Stimulated activated CD8-positive, alpha-beta memory T cell treated with anti-CD3 and anti-CD28 coated beads, Interleukin-7, amount 100 ng/mL, for 4 hours (primary cell): ENCODE results near the gene RALGPS1.

ENCODE experiments used
- DNase-seq, 2 donors: peaks; one replicate each; pipeline ENCODE4 v3.0.0-alpha.2; 2020; ENCODE audit warnings: low read depth in 2 of 2

The RALGPS1 gene

DNA sequence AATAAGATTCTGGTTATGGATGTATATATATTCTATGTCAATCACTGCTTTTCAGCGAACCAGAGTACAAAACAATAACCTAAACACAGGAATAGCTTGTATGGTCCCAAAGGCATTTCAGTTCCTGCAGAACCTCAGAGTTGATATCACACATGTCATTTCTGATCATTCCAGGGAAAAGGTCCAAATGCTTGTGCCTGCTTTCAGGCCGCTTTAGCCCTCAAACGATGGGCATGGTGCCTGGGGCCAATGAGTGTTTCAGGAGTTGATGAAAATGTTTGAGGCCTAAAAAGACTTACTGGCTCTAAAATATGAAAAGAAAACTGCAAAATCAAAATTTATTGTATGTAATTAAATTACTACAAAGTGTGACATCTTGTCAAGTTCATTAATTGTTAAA is 185.1 kb downstream of the RALGPS1 start:
- no peak for DNase-seq

DNA sequence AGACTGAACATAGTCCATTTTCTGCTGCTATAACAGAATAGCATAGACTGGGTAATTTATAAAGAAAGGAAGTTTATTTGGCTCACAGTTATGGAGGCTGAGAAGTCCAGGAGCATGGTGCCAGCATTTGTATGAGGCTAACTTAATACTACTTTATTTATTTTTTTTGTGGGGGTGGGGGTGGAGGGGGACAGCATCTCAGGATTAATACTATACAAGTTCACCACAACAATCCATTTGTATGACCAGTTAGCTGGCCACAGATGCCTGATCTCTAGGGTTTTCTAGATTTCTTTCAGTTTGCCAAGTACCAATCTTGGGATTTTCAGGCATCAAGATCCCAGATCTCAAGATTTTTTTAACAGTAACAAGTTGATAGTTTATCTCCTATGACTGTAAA is 187.6 kb downstream of the RALGPS1 start:
- no peak for DNase-seq

DNA sequence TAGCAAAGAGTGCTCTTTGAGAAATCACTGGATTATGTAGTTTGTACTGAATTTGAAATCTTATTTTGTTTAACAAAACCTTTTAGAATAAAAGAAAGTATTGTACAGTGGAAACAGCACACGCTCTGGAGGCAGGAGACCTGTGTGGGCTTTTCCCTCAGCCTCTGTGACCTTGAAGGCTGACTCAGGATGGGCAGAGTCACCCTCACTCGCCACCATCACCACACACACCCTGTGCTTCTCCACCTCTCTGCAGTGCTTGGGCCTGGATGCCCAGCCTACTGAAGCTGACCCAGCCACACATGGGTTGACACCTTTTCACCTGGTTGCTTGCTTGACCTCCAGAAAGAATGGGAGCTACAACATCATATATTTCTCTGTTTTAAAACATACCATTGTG is 188.2 kb downstream of the RALGPS1 start:
- DNase-seq = no peak

DNA sequence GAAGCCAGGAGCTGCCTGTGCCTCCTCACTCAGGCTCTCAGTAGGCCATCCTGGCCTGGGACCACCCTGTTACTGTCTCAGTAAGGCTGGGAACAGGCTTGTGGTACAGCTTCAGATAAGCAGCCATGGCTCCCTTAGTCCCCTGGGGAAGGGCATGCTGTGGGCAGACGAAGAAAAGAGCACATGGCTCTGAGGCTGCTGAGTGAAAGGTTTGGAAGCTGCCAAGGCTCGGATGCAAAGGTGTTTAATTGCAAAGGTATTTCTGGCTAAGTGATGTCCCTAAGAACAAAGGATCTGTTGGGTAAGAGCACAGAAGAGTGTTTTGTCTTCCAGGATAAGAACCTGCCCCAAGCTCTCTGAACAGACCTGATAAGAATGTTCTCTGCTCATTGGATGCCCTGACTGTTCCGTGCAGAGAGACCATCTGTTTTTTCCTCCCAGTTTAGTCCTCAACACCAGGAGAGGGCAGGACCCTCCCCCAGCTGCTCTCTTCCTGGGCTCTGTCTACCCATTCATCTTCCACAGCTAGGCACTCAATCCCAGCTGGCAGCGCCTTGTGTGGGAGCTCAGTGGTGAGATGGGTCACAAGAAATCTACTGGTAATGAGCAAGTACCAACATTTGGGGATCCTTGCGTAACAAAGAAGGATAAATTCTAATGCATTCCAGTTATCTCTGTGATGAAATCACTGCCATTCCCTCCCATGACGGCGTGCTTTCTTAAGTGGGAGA is 190.2 kb downstream of the RALGPS1 start:
- DNase-seq = no peak

DNA sequence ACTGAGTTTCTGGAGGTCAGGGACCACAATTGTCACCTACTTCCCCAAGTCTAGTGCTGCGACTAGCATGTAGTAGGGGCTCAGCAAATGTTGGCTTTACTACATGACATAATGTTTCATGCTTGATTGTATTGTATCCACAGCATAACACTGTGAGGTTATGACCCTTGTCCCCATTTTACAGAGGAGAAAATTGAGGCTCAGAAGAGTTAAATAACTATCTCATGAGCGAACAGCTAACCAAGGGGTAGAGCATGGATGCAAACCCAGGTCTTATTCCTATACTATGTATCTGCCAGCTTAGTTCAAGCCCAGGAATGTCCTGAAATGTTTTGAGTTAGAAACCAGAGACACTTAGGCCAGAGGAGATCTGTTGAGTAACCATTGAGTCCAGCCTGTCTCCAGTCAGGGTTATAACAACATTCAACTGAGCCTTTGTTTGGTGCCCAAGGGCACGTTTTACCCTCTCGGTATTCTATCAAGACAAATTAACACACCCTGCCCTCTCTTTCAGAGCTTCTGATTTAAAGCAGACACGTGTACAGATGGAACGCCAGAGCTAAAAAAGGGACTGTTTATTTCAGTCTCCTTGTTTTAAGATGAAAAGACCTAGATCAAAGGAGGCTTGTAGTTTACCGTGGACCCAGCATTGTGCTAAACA is 191.4 kb downstream of the RALGPS1 start:
- no peak for DNase-seq

DNA sequence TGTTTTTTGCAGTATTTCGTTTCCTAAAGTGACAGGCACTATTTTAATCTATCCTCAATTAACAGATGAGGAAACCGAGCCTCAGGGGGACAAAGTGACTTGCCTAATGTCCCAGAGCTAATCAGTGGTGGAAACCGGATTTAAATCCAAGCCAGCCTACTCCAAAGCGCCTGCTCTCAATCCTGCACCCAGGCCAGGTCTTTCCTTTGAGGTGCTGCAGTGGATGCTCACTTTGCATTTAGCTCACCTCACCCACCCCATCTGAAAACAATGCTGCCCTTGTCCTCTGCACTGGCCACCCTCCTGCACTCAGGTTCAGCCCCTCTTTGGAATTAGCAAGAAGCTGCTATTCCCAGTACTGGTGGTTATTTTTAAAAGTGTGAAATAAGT is 191.9 kb downstream of the RALGPS1 start:
- DNase-seq = no peak

DNA sequence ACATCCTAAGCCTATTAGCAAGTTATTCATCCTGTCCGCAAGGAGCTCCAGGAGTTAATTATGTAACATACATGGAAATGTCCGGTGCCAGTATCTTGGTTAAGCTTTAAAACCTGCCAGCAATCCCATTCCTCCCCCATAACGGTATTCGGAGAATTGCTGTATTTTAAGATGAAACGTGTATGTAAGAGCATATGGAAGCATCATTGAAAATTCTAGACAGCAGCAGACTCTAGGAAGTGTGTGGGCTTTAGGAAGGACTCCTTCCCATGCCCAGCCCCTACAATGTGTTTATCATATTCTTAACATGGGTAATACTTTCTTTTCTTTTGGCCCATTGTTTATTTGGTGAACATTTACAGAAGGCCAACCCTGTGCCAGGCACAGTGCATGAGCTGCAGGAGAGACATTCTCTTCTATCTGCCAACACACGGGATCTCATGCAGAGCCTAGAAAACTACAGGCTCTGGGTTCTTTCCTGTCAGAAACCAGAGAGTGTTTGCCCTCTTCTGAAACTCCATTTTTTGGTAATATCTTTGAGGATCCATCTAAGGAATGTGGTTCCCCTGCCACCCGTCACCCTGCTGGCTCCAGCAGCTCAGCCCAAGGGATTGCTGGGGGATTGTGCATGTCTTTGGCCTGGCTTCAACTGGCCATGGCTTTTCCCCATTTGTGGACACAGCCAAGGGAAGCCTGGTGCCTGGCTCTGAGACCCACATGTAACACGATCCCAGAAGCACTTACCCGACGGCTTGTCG is 192.8 kb downstream of the RALGPS1 start:
- no peak for DNase-seq

DNA sequence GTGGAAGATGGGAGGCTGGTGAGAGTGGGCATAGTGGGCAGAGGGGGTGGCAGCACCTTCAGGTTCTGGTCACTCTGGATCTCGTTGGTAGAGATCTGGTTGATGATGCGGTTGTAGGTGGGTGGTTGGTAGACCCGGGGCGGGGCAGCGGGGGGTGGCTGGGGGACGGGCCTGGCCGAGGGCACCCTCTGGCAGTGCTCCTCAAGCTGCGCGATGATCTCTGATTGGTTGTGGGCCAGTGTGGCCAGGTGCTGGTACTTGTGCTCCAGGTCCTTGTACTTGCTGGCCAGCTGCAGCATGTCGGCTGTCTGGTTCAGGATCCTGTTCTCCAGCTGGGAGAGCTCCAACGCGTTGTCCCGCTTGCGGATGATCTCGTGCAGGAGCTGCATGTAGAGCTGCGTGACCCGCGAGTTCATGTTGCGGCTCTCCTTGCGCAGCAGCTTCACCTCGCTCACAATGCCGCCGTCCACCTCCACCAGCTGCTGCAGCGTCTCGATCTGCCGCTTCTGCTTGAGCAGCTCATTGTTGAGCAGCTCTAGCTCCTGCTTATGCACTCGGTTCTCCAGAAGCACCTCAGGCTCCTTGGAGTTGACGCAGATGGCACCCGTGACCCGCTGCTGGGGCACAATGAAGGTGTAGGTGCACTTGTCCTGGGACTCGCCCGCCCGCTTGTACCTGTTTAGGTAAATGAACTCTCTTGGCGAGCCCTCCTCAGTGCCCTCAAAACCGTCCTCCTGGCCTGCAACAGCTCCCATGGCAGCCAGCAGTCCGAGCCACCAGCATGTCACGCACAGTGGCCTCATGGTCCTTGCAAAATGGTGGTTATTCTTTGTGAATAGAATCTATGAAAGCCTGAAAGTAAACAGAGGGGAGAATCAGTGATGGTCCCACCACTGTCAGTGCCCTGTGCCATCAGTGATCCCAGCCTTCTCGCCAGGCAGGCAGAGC is 193.6 kb downstream of the RALGPS1 start:
- no peak for DNase-seq

DNA sequence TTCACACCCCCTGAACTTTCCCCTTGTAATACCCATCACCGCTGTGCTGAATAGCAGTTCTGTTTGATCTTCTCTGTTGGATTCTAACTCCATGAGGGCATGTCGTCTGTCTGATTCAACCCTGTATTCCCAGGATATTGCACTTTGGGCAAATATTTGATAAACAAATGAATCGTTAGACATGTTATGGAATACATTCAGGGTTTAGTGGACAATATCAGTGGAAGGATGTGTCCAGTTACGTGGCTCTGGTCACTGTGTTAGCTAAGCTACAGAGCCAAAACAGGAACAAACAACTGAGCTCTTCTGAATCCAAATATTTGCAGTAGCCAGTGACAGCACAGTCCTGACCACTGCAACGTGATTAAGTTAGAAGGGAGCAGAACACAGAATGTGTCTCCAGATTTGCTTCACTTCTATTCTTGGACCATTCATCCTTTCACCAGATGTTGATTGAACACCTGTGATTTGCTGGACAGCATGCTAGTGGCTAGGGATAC is 194.7 kb downstream of the RALGPS1 start:
- no peak for DNase-seq

DNA sequence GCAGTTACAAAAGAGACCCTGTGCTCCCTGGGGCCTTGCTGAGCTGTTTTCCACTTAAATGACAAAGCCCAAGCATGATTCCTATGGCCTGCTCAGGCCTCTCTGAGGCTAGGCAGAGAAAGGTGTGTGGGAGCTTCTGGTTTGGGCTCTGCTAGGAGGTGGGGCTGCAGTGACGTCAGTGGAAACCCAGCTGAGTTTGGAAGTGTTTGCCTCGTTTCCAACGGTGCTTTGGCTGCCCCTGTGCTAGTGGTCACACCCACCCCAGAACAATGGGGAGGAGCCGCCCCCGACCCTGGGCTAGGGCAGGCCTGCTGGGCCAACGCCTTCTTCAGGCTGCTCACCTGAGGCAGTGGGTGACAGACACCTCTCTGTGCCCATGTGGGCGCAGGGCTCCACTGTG is 197.5 kb downstream of the RALGPS1 start:
- DNase-seq = no peak

DNA sequence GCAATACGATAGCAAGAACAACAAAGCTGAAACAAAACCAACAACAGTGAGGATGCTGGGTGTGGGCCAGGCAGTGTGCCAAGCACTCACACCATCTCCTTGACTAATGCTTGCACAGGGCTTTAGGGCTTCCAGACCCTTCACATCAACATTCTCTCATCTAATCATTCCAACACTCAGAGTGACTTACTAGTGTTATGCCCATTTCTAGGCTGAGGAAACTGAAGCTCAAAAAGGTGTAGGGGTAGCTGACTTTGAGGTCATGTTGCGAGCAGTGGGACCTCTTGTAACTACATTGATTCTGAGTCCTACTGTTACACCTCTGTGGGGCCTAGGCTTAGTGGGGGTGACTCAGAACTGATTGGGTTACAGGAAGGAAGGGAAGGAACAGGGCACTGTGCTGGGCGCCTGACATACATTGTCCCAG is 198.2 kb downstream of the RALGPS1 start:
- no peak for DNase-seq

DNA sequence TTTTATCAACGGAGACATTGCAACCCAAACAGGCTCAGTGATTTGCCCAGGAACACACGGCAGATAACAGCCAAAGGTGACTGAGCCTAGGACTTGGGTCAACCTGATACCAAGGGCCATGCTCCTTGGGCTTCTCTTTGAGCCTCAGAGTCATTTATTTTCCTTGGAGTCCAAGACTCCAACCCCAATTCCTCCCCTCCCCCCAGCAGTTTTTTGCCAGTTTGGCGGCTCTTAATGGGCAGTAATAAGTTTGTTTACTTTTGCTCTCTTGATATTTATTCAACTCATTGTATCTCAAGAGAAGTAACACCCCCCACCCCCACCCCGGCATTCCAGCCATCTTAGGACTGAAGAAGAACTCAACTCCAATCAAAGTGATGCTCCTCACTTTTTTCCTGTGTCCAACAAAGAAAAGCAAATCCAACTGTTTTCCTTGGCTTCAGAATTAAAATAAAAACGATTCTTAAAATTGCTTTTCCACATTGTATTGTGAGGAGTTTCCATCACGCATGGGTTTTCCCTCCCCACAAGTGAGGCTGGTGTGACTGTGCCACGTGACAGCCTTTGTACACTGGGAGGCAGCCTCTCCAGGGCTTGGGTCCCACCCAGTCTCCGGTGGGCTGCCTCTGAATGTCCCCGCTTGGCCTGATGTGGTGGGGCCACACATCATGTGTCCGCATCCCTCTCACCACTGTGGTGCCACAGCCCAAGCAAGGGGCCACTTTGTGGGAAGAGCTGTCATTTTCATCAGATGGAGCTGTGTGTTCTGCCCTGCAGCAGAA is 198.8 kb downstream of the RALGPS1 start:
- DNase-seq = no peak

DNA sequence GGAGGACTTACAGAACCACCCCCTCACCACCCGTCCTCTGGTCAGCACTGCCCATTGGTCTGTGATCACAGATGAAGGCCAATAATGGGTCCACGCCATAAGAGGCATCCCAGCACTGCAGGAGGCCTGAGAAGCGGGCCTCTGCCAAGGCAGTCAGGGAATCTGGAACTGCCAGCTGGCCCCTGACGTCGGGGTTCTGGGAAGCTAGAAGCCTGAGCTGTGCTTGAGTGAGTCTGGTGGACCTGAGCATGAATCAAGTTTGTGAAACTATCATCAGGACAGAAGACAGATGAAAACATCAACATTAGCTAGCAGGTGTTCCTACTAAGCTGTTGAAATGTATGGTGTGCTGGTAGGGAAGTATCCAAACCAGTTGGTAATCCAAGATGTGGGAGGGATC is 200.0 kb downstream of the RALGPS1 start:
- no peak for DNase-seq

DNA sequence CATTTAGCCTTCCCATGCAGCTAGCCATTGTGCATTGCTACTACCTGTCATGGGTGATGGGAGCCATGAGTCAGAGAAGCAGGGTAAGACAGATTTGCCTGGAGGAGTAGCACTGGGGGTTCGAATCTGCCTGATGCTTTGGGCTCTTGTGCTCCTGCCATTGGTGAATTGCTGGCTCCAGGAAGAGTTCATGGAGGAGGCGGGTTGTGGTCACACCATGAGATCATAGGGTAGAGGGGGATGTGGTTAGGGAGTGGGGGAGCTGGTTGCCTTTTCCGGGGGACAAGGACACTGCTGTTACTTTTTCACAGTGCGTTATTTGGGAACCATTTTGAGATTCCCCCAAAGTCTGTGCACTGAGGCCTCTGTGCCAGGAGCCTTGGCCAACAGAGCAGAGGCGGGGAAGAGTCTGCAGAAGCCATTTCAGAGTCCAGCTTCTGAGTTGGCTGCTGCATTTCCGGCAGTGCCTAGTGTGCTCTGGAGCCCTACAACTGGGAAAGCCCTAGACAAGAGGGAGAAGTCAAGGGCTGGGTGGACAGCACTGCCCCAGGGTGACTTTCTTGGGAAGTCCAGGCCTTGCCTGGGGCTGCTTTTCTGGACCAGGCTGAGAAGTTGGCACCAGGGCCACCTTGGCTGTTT is 201.6 kb downstream of the RALGPS1 start:
- DNase-seq = no peak

DNA sequence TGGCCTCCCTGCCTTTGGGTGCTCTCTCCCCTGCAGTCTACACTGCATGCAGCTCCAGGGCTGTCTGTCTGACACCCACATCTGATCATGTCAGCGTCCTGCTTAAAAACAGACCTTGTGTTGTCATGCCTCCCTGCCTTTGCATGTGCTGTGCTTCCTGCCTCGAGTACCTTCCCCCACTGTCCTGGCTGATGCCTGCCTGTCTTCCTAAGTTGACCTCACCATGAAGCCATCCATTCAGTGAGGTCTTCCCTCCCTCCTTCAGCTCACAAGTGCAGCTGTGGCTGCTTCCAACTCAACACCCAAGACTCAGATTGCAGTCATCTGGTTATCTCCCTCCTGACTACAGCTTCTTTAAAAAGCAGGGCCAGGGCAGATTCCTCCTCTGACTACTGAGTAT is 202.4 kb downstream of the RALGPS1 start:
- no peak for DNase-seq

DNA sequence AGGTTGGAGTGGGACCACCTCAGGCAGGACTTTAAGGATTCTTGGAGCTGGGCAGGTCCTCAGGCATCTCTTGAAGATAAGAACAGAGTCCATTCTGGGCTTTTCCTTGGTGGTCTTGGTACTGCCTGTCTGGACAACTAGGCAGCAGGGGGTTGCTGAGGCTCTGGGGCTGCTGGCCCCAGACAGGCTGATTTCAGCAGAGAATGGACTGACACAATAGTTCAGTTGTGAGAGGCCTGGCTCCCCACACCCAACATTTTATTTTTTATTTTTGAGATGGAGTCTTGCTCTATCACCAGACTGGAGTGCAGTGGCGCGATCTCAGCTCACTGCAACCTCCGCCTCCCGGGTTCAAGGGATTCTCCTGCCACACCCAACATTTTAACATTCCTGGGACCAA is 203.2 kb downstream of the RALGPS1 start:
- no peak for DNase-seq

DNA sequence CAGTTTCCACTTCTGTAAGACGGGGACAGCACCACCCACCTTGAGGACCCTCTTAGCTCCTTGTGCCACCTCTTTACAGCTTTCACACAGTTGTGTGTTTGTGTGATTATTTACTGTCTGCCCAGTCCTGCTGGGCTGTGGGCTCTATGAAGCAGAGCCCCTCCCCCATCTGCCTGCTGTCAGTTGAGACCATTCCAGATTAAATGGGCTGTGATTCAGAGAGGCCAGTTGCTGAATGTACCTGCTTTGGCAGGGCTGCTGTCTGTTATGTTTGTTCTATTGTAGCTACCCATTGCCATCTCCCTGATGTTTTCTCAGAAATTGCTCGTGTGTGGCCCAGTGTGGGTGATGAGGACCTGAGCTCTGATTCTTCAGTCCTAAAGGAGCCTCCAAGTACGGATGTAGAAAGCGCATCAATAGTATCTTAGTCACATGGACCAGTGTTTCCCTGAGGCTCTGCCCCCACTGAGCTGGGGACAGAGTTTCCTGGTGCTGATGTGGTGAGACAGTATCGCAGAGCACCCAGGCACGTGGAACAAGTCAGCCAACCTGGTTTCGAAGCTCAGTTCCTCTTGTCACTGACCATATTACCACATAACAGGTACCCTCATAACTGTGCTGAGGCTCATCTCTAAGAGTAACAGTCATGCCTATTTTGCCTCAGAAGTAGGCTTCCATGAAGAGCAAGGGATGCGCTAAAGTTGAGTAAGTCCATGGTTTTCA is 204.2 kb downstream of the RALGPS1 start:
- DNase-seq = no peak

DNA sequence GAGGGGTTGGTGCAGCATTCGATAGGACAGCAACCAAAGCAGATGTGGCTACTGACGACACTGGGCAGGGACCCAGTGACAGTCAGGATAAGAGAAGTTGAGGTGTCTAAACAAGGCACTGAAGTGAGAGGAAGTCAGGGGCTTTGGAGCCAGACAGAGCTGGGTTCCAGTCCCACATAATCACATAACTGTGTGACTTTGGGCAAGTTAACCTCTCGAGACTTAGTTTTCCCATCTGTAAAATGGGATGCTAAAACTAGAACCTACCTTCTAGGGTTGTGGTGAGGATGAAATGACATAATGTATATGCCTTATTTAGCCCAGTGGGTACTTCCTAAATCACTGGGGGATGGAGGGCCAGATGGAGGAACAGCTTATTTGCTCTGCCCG is 204.7 kb downstream of the RALGPS1 start:
- no peak for DNase-seq

DNA sequence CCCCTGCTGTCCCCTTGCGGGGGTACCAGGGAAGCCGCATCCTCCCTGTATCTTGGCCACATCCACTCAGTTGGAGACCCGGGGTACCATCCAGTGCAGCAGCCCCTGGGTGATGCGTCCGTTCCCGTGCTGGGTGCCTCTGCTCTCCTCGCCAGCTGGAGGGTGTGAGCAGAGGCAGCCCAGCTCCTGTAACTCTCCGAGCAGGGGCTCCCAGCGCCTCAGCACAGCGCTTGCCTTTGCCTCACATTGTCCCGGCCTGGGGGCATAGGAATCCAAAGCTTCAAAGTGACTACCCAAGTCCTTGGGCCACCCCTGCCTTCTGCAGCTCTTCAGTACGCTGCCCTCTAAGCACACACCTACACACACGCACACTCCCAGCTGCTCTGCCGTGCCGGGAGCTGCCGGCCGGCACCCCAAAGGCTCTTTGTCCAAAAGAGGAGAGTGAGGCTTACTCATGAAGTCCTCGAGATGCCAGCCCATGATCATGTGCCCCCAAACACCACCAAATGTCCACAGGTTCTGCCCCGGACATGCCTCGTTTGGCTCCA is 207.1 kb downstream of the RALGPS1 start:
- DNase-seq = no peak
